Anterior cingulate cortex (tissue), 58 donors: ENCODE results near the gene ALDH1A3.
"Not testable (repeated sequence)": the region's sequence is repeated elsewhere in the genome, so short reads cannot be mapped to it uniquely, and the experiment has no call there.

Experiments used
- DNase-seq, 58 donors: peaks; one replicate each; lab custom pipeline; 2025; lab: John Stamatoyannopoulos, UW

The ALDH1A3 gene

DNA sequence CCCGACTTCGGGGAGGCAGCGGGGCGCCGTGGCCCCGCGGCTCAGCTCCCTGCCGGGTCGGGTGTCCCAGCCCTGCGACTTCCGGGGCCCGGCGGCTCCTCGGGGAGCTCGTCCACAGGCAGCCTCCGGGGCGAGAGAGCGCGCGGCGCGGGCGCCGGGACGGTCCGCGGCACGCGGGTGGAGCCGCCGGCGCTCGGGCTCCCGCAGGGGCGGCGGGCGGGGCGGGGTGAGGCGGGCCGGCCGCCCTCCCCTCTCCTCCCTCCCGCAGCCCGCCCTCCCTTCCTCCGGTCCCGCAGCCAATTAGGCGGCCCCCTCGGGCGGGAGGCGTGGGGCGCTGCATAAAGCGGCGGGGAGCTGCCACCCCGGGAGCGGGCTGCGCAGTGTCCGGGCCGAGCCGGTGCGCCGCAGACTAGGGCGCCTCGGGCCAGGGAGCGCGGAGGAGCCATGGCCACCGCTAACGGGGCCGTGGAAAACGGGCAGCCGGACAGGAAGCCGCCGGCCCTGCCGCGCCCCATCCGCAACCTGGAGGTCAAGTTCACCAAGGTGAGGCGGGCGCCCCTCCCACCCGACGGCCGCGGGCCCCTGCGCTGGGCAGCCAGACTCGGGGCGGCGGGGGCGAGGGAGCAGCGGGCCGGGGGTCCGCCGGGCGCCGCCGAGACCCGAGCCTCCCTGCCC lies at the start of gene ALDH1A3:
Gene ALDH1A3, plus strand, starts transcription at position 368 of the 675 bp plus-strand sequence. Its CDS starts 77 bp downstream, at position 445.
- DNase-seq = no peak

- DNase-seq = no peak
Measured at GRCh38 chr15:100831467-100831866, 48.2 kb upstream of the ALDH1A3 start.

DNA sequence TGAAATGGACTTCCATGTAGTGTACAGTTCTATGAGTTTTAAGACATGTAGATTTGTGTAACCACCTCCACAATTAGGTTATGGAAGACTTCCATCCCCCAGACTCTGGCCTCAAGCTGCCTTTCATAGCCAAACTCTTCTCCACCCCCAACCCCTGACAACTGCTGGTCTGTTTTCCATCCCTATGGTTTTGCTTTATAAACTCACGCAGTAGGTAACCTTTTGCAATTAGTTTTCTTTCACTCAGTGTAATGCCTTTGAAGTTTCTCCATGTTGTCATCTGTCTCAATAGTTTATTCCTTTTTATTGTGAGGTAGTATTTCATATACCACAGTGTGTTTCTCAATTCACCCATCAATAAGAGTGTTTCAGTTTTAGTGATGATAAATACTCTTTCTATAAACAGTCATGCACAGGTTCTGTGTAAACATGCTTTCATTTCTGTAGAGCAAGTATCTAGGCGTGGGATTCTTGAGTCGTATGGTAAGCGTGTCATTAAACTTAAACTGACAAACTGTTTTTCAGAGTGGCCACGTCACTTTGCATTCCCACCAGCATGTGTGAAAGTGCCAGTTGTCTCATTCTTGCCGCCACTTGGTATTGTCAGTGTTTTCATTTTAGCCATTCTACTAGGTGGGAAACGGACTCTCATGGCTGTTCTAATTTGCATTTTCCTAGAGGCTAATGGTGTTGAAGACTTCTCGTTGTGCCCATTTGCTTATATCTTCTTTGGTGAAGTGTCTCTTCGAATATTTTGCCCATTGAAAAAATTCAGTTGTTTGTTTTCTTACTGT lies 47.3 kb upstream of the ALDH1A3 start:
- DNase-seq = no peak

GRCh38 chr15:100833417-100834389 lies 45.9 kb upstream of the ALDH1A3 start:
- no peak for DNase-seq

DNA sequence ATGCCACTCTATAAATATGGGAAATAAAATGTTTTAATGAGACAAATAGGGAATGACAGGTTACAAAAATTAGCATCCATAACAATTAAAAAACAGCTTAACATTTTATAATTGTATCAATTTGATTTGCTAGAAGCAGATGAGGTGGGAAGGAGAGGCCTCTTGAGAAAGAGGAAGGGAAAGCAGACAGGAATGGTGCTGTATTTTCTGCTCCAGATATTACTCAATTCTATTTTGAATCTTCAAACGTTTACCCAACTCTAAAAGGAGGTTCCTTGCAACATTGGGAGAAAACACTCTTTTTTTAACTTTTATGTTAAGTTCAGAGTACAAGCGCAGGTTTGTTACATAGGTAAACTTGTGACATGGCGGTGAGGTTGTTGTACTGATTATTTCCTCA lies 44.9 kb upstream of the ALDH1A3 start:
- DNase-seq = no peak

DNA sequence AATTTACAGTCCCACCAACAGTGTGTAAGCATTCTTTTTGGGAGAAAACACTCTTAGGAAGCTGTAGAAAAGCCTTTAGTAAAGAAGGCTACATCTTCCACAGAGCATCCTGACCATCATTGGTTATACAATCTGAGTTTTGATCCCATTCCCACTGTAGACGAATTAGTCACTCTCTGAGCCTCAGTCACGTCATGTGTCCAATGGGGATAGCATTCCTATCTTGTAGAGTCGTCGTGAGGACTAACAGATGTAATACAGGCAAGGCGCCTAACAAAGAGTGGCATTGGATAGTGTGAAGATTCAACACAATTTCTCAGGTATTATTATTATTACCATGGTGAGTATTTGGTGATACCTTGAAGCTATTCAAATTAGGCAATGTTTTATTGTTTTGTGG lies 44.0 kb upstream of the ALDH1A3 start:
- DNase-seq = no peak

GRCh38 chr15:100836501-100836900 lies 43.1 kb upstream of the ALDH1A3 start:
- no peak for DNase-seq

DNA sequence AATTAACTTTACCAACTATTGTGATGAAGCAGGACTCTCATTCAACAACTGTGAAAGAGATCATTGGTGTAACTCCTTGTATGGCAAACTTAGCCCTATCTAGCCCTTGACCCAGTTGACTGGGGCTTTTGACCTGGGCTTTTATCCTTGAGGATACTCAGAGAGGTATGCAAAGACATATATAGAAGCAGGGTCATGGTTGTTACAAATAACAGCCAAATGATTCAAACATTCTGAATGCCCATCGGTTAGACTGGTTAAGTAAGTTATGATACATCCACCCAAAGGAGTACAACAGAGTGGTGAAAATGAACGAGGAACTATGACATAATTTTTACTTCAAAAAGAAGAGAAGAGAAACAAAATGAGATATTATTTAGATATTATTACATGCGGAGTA lies 38.2 kb upstream of the ALDH1A3 start:
- no peak for DNase-seq

DNA sequence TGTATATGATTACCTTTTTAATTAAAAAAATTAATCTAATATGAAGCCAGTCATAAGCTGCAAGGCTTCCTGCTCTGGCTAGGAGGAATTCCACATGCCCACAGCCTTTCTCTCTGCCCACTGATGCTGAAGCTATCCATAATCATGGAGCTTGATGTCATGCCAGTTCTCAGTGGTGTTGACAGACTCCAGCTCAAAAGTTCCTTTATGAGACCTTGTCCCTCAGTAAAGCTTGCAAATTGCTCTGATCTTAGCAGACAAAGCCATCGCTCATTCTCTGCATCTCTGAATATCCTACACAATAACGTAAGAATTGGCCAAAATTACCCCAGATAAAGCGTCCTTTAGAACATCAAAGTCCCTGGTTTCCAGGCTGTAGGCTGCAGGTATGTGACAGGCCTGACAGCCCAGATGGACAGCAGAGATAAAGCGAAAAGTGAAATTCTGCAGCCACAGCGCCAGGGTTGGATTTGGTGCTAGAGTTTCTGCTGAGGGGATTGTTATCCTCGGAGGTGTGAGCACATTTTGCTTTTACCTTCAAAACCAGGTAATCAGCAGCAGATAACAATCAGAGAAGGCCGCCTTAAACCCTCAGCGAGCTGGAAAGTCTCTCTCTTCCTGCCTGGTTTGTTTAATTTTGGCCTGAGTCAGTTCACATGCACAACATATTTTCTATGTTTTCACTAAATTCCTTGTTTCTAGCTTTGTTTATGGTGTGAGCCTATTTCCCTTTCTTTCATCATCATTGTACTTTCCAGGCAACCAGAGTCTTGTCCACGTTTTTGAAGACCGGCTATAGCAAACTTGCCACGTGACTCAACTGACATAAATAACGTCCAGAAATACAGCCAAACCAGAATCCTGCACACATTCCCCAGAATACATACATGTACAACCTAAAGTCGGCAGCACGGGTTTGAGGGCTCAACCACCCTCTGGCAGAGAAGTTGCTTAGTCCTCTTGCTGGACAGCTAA lies 36.6 kb upstream of the ALDH1A3 start:
- DNase-seq = no peak

GRCh38 chr15:100844167-100844566 lies 35.5 kb upstream of the ALDH1A3 start:
- no peak for DNase-seq

DNA sequence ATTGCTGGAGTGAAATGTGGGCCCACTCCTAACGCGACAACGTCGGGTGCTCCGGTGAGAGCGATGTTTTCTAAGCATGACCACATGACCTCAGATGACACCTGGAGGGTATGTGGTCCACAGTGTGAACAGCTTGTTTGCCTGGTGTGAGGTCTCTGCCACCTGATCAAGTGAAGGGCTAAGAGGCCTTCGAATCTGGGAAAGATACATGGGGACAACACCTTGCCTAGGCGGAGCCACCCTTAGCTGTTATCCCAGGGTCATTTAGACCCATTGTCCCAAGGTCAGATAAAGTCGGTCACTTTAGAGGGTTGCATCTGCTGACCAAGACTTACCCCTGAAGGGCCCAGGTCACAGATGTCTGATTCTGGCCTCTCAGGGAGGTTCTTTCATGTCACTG lies 34.9 kb upstream of the ALDH1A3 start:
- no peak for DNase-seq

GRCh38 chr15:100847194-100847593 lies 32.4 kb upstream of the ALDH1A3 start:
- DNase-seq = no peak

DNA sequence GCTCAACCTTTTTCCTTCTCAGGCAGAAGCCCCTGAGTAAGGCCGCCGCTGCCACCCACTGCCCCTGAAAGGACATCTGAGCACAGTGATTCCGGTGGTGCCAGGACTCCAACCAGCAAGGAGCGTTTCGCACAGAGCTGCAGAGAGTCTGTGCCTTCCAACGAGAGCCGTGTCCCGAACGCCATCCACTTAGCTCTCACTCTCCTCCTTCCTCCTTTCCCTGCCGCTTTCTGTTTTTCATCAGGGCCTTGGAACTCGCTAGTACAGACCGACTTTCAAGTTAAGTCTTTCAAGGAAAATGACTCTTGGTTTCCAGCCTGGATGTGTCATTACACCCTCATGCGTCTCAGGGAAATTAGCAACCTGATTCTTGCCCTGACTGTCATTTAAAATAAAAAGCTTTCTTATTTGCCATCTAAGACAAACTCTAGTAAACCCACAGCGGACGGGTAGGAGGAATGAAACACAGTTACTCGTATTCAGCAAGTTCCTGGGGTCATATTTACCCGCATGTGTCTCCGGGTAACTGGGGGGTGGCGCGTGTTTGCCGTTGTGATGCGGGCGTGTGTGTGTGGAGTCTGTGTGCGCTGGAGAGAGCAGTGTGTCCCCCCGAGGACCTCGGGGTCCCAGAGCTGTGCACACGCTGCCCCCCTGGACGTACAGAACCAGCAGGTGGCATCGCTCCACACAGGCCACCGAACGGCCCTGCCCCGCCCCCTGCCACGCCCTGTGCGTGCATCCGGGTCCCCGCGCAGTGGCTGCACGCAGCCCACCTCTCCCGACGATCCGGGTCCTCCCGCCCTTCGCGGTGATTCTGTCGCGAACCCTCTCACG lies 30.4 kb upstream of the ALDH1A3 start:
- DNase-seq = peak in 35 of 58 donors; percentile 3 to 59 (median 26)

DNA sequence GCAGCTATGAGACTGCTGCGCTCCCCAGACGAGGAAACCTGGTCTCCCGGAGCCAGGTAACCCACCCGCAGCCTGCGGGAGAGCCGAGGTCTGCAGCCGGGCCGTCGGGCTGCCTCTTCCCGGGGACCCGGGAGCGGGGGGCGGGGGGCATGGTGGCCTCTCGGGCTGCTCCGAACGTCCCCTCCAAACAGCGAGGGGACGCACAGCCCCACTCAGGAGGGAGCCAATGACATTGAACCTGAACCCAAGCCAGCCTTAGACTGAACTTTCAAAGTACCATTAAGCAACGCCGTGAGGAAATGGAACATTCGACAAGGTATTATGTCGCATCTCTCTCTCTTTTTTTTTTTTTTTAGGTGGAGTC lies 29.8 kb upstream of the ALDH1A3 start:
- no peak for DNase-seq

GRCh38 chr15:100851428-100852015 lies 28.1 kb upstream of the ALDH1A3 start:
- not testable (repeated sequence) for DNase-seq

GRCh38 chr15:100852630-100853029 lies 27.0 kb upstream of the ALDH1A3 start:
- no peak for DNase-seq

DNA sequence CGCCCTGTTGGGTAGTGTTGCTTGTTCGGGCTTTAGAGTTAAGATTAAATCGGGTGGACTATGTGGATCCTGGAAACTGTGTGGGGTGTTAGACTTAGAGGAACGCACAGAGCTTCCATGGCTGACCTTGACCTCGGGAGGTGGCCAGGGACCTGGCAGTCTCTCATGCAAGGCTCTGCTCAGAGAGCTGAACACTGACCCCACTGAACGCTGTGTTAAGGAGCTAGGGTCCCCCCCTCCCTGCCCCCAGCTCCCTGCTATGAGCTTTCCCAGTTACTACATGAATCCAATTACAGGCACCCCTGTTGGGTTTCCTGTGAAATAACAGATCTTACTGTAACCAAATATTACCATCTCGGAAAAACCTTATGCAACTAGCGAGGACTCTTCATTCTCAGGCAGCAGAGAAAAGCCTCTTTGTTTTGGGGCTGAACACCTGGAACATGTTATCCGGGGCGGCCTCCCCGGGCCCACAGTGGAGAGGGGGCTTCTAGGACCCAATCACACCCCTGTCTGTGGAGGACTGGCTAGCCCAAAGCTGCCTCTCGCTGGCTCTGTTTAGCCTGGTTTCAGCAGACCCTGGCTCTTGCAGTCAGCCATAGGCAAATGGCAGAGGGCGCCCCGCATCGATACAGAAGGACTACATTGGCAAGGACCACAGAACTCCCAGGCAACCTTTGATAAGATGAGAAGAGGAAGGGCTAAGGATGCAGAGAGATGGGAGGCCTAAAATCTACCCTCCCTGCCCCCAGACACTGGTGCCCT lies 25.8 kb upstream of the ALDH1A3 start:
- DNase-seq = no peak

GRCh38 chr15:100856867-100857266 lies 22.8 kb upstream of the ALDH1A3 start:
- no peak for DNase-seq
